Mucosa of descending colon (tissue), 3 donors: ENCODE measurements around the gene FOLR1. TPM values are rescaled to one million over a fixed set of nuclear protein-coding genes. Genes with fewer than 3 reads are reported as not detected.

Experiments
- ATAC-seq: fragments of 200-7000 bp; cut with Tn5 transposase; one replicate; pipeline ENCODE4 v1.9.1; 2020; ENCODE audit warnings: mild to moderate bottlenecking, moderate library complexity
- DNase-seq, 3 donors: peaks; one replicate each; pipeline ENCODE4 v3.0.0-alpha.2; 2020
- H3K36me3 ChIP-seq: fragments of 200-600 bp; one replicate; pipeline ENCODE4 v1.8.0; 2021; ENCODE audit warnings: low read depth, mild to moderate bottlenecking
- H3K4me1 ChIP-seq: fragments of 200-600 bp; one replicate; pipeline ENCODE4 v1.8.0; 2021; ENCODE audit warnings: low read depth, mild to moderate bottlenecking
- H3K4me3 ChIP-seq: fragments of 200-600 bp; one replicate; pipeline ENCODE4 v1.8.0; 2021; ENCODE audit warnings: mild to moderate bottlenecking
- H3K9me3 ChIP-seq: fragments of 200-600 bp; one replicate; pipeline ENCODE4 v1.8.0; 2021; ENCODE audit warnings: mild to moderate bottlenecking
- CTCF ChIP-seq: fragments of 200-600 bp; IDR thresholded peaks from one replicate; pipeline ENCODE4 v1.8.0; 2022; ENCODE audit warnings: antibody characterized with exemption, mild to moderate bottlenecking
- intact Hi-C, 2 donors: fragments of 100-400 bp; cut with DNase I in 1 of 2; cut with micrococcal nuclease in 1 of 2; formaldehyde crosslinking; loops; one replicate each; pipeline versions ENCODE4 v1.11.0 to v1.11.1; 2022; cut with DNase I, micrococcal nuclease
- total RNA-seq, 3 donors: library from RNA; stranded (reverse); fragmentation: NEBNext Ultra II Directional in 2 of 3; extraction: Animal tissue kit (Norgen Biotek cat#: 25700) in 2 of 3; gene quantifications; one replicate each; pipeline versions ENCODE4 v1.2.1 to v1.2.4, GENCODE V29; 2021 to 2023
- donor health status: DM: no; HTN: no; CAD: no; lungs with moderate emphysema.
- donor health status: DM: no; HTN: no; CAD: no.
- donor health status: DM: no; HTN: yes; CAD: no.

FOLR1 gene
- total RNA-seq, 3 donors from 2014 or later: not detected

DNA sequence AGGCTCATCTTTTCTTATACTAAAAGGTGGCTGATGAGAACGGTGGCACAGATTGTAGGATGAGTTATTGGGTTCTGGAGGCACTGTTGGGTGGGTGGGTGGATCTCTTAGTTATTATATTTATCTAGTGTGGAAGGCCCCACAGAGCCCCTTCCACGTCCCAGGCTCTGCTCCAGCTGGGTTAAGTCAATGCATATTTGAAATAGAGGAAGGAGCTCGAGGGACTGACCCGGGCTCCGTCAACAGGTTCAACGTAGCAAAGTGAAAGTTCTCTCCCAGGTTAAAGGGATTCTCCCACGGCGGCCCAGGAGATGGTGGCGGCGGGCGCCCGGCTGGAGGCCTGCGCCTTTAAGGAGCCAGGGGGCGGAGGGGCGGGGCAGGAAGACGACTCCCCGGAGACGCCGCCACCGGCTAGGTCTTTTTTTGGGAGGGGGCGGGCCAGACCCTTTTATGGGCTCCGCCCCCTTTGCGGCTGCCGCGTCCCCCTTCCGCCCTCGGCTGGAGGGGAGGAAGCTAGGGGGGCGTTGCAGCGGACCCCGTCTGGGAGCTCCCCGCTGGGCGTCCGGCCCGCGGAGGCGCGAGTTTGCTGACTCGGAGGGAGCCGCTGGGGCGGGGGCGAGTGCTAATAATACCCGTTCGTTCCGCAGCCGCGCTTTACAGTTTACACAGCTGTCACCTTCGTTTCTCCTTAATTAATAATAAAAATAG lies 31.1 kb downstream of the FOLR1 start:
- Histone ChIP-seq H3K36me3 (no peaks in the 10 kb centered on the region), H3K4me1 (peaks cover 15% of the 10 kb centered on the region), H3K4me3 (peak overlapping the region; percentile 77), H3K9me3 (no peaks in the 10 kb centered on the region)
- ATAC-seq (peak; percentile 87), DNase-seq (peak; percentile 97 to 98 (median 97))
- intact Hi-C loops: no loop called here
- TF ChIP-seq CTCF: peak; percentile 18

- intact Hi-C loops: no loop called here
- Histone ChIP-seq H3K36me3 (no peaks in the 10 kb centered on the region), H3K9me3 (no peaks in the 10 kb centered on the region), H3K4me3 (peak overlapping the region; percentile 77), H3K4me1 (peaks cover 15% of the 10 kb centered on the region)
- ATAC-seq (peak; percentile 79), DNase-seq (peak; percentile 82 to 89 (median 85))
- no peak for TF ChIP-seq CTCF
These were observed 31.9 kb downstream of the FOLR1 start for GRCh38 chr11:72223615-72224563.

DNA sequence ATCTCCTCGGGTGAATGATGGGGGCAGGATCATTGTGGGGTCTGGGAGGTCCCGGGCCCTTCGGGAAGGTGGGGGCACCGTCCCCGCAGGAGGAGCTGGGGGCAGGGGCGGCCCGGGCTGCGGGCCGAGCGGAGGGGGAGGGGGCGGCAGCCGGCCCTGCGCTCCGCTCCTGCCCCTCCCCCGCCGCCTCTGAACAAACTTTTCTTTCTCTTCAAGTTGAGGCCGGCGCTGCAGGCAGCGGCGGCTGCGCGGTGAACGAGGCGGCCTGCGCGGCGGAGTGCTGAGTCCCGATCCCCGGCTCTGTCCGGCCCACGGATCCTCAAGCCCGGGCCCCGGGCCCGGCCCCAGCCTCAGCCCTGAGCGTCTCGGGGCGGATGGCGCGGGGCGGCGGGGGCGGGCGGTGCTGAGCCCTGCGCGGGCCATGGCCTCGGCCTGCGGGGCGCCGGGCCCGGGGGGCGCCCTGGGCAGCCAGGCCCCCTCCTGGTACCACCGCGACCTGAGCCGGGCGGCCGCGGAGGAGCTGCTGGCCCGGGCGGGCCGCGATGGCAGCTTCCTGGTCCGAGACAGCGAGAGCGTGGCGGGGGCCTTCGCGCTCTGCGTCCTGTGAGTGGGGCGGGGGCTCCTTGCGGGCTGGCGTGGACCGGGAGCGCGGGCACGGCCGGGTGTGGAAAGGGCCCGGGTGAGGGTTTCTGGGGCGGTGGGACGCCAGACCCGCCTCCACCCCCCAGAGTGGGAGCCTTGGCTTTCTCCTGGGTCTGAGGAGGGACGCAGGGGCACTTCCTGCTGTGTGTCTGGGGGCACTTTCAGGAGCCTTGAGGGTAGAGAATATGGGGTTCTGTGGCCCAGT lies 32.8 kb downstream of the FOLR1 start, which contains the start of gene INPPL1:
Gene INPPL1, plus strand, starts transcription at position 204 of the 847 bp plus-strand sequence. Its CDS starts 218 bp downstream, at position 422.
- Histone ChIP-seq H3K4me1 (peaks cover 15% of the 10 kb centered on the region), H3K36me3 (peaks cover 1% of the 10 kb centered on the region), H3K9me3 (no peaks in the 10 kb centered on the region), H3K4me3 (peak within 1 kb of the TSS; percentile 77)
- ATAC-seq (peak; percentile 9), DNase-seq (peak; percentile 73 to 77 (median 76))
- intact Hi-C loops: no loop called here
- TF ChIP-seq CTCF: no peak

GRCh38 chr11:72225411-72225951 lies 33.5 kb downstream of the FOLR1 start:
- intact Hi-C loops: no loop called here
- H3K4me3 ChIP-seq: no peak overlapping the region
- peaks cover 3% of the 10 kb centered on the region for H3K36me3 ChIP-seq
- ATAC-seq (no peak), DNase-seq (no peak)
- H3K9me3 ChIP-seq: no peaks in the 10 kb centered on the region
- no peak for TF ChIP-seq CTCF
- peaks cover 15% of the 10 kb centered on the region for H3K4me1 ChIP-seq

DNA sequence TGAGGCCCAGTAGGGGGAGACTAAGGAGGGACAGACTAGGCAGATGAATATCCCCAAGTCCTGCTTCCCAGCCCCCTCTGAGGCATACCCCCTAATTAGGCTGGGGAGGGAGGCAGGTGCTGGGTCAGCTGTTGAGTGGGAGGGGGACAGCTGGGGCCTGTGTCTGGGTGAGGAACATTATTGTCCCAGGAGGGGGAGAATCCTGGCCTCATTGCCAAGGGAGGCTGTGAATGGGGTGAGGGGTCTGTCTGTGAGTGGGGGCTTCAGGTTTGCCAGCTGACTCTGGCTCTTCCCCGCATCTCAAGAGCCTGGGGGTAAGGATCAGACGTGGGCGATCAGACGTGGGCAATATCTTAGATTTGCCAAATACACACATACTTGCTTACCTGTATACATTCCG lies 34.8 kb downstream of the FOLR1 start:
- no peak for DNase-seq

More for the DNA sequence above, 34.8 kb downstream of the FOLR1 start:
- H3K36me3 ChIP-seq: peaks cover 3% of the 10 kb centered on the region
- intact Hi-C loops: no loop called here
- no peak overlapping the region for H3K4me3 ChIP-seq
- TF ChIP-seq CTCF: no peak
- H3K4me1 ChIP-seq: peaks cover 15% of the 10 kb centered on the region
- no peak for ATAC-seq
- no peaks in the 10 kb centered on the region for H3K9me3 ChIP-seq
